Activated B cell treated with CpG ODN at 0.5 μM for 24 hours (primary cell): ENCODE measurements around the gene LUC7L. TPM values are rescaled to one million over a fixed set of nuclear protein-coding genes. Genes with fewer than 3 reads are reported as not detected.
"Not testable (repeated sequence)": the region's sequence is repeated elsewhere in the genome, so short reads cannot be mapped to it uniquely, and the experiment has no call there.

Experiments used
- ATAC-seq: fragments of 200-7000 bp; cut with Tn5 transposase; one replicate; pipeline ENCODE4 v1.10.0; 2021; ENCODE audit warnings: low read depth, mild to moderate bottlenecking, moderate library complexity
- CTCF ChIA-PET: fragments of 350-600 bp; sonication (Branson Sonifier 250); formaldehyde crosslinking; loops from one replicate; lab custom pipeline; 2021; ENCODE audit warnings: antibody characterized with exemption; lab: Charles Lee
- POLR2A ChIA-PET: fragments of 350-600 bp; sonication (Branson Sonifier 250); formaldehyde crosslinking; loops from one replicate; lab custom pipeline; 2021; ENCODE audit warnings: antibody characterized with exemption; lab: Charles Lee
- DNase-seq: peaks from one replicate; pipeline ENCODE4 v3.0.0; 2022
- H3K27ac Mint-ChIP-seq: one replicate; pipeline ENCODE4 v1.8.0; 2020; ENCODE audit warnings: mixed read lengths
- H3K27me3 Mint-ChIP-seq: one replicate; pipeline ENCODE4 v1.8.0; 2021; ENCODE audit warnings: mixed read lengths
- H3K36me3 Mint-ChIP-seq: one replicate; pipeline ENCODE4 v1.8.0; 2021; ENCODE audit warnings: low read depth, mixed read lengths
- H3K4me1 Mint-ChIP-seq: one replicate; pipeline ENCODE4 v1.8.0; 2021; ENCODE audit warnings: mixed read lengths
- H3K4me3 Mint-ChIP-seq: one replicate; pipeline ENCODE4 v1.8.0; 2020; ENCODE audit warnings: mild to moderate bottlenecking, mixed read lengths
- H3K9me3 Mint-ChIP-seq: one replicate; pipeline ENCODE4 v1.8.0; 2020; ENCODE audit warnings: mixed read lengths
- CTCF ChIP-seq: fragments of 200-600 bp; IDR thresholded peaks from one replicate; pipeline ENCODE4 v1.8.0; 2022; ENCODE audit warnings: antibody characterized with exemption, mild to moderate bottlenecking
- intact Hi-C: fragments of 100-400 bp; cut with micrococcal nuclease; formaldehyde crosslinking; loops from one replicate; pipeline ENCODE4 v1.15.1; 2024
- total RNA-seq: library from RNA; stranded (reverse); gene quantifications from 2 replicates; pipeline ENCODE4 v1.2.3, GENCODE V29; 2022

The LUC7L gene
- total RNA-seq, 1 donor from 2014 or later, result 100 TPM

- H3K27me3 Mint-ChIP-seq, result no peaks in the 10 kb centered on the region
- no peak for ATAC-seq
- no peaks in the 10 kb centered on the region for H3K9me3 Mint-ChIP-seq
- DNase-seq, result no peak
- intact Hi-C loops, result no loop called here
- no peak overlapping the region for H3K4me3 Mint-ChIP-seq
- no peak overlapping the region for H3K27ac Mint-ChIP-seq
- ChIA-PET CTCF (no interaction called here), POLR2A (no interaction called here)
- H3K36me3 Mint-ChIP-seq, result peaks cover 57% of the 10 kb centered on the region
- no peak for TF ChIP-seq CTCF
- no peaks in the 10 kb centered on the region for H3K4me1 Mint-ChIP-seq
Measured at GRCh38 chr16:261031-261691, 31.9 kb upstream of the LUC7L start.

- ATAC-seq, result no peak
- Mint-ChIP-seq H3K27me3 (no peaks in the 10 kb centered on the region), H3K27ac (no peak overlapping the region), H3K4me3 (no peak overlapping the region), H3K9me3 (no peaks in the 10 kb centered on the region), H3K36me3 (peaks cover 61% of the 10 kb centered on the region), H3K4me1 (no peaks in the 10 kb centered on the region)
- TF ChIP-seq CTCF, result no peak
- no peak for DNase-seq
- intact Hi-C loops, result no loop called here
- ChIA-PET POLR2A (no interaction called here), CTCF (no interaction called here)
Measured at GRCh38 chr16:260326-260725, 31.1 kb upstream of the LUC7L start.

- peaks cover 61% of the 10 kb centered on the region for H3K36me3 Mint-ChIP-seq
- no peak for TF ChIP-seq CTCF
- intact Hi-C loops, result no loop called here
- H3K9me3 Mint-ChIP-seq, result no peaks in the 10 kb centered on the region
- POLR2A ChIA-PET, result no interaction called here
- DNase-seq (no peak), ATAC-seq (no peak)
- H3K27ac Mint-ChIP-seq, result no peak overlapping the region
- H3K4me3 Mint-ChIP-seq, result no peak overlapping the region
- H3K27me3 Mint-ChIP-seq, result no peaks in the 10 kb centered on the region
- H3K4me1 Mint-ChIP-seq, result no peaks in the 10 kb centered on the region
- CTCF ChIA-PET, result no interaction called here
Measured at GRCh38 chr16:259814-260253, 30.6 kb upstream of the LUC7L start.

- TF ChIP-seq CTCF, result no peak
- Mint-ChIP-seq H3K27me3 (no peaks in the 10 kb centered on the region), H3K4me1 (no peaks in the 10 kb centered on the region), H3K27ac (no peak overlapping the region), H3K36me3 (peaks cover 65% of the 10 kb centered on the region), H3K4me3 (no peak overlapping the region), H3K9me3 (no peaks in the 10 kb centered on the region)
- DNase-seq, result no peak
- no peak for ATAC-seq
- ChIA-PET CTCF (no interaction called here), POLR2A (no interaction called here)
- intact Hi-C loops, result no loop called here
Measured at GRCh38 chr16:259226-259625, 30.0 kb upstream of the LUC7L start.

- H3K36me3 Mint-ChIP-seq, result peaks cover 67% of the 10 kb centered on the region
- H3K4me3 Mint-ChIP-seq, H3K4me1 Mint-ChIP-seq, CTCF ChIA-PET, H3K9me3 Mint-ChIP-seq, H3K27me3 Mint-ChIP-seq, ATAC-seq, H3K27ac Mint-ChIP-seq, POLR2A ChIA-PET, DNase-seq, intact Hi-C loops: not testable (repeated sequence)
Measured at GRCh38 chr16:258091-258490, 28.8 kb upstream of the LUC7L start.

GRCh38 chr16:255183-255582 is 25.9 kb upstream of the LUC7L start:
- no peak for DNase-seq
- Mint-ChIP-seq H3K9me3 (no peaks in the 10 kb centered on the region), H3K36me3 (peaks cover 61% of the 10 kb centered on the region), H3K4me1 (peaks cover 9% of the 10 kb centered on the region), H3K4me3 (no peak overlapping the region), H3K27me3 (no peaks in the 10 kb centered on the region), H3K27ac (no peak overlapping the region)
- CTCF ChIA-PET, result no interaction called here
- POLR2A ChIA-PET, result no interaction called here
- ATAC-seq, result no peak
- no peak for TF ChIP-seq CTCF
- intact Hi-C loops, result no loop called here
